ENCODE data around the gene EPS8.

EPS8 gene

DNA sequence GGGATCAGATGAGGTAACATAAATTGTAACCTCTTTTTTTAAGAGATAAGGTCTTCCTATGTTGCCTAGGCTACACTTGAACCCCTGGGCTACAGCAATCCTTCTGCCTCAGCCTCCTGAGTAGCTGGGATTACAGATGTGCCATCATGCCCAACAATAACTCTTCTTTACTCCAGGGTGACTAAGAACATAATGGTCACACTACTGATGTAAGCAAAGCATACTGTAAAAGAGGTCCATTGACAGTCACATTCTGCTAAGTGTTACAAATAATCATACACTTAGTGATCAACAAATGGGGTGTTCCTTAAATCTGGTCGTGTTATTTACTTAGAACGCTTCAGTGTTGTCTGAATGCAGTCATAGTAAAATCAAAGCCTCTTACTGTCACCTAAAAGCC lies 68.9 kb downstream of the EPS8 start:
- no CpG with 5 or more reads among the region's 2 CpGs for WGBS (ENCODE audit: insufficient coverage, insufficient read length)
- H3K27me3 ChIP-seq (ENCODE audit: control insufficient read depth, insufficient read depth, low read length): no peaks in the 10 kb centered on the region
- no peaks in the 10 kb centered on the region for H3K9me3 ChIP-seq (ENCODE audit: control insufficient read depth, insufficient read depth, low read length)
- no peak overlapping the region for H3K4me3 ChIP-seq (ENCODE audit: low read length)
- DNase-seq (ENCODE audit: low read depth, low spot score): no peak
- no peaks in the 10 kb centered on the region for H3K36me3 ChIP-seq (ENCODE audit: control insufficient read depth, insufficient read depth, low read length)
- no peaks in the 10 kb centered on the region for H3K4me1 ChIP-seq (ENCODE audit: control insufficient read depth, insufficient read depth, low read length)
- no peak overlapping the region for H3K27ac ChIP-seq (ENCODE audit: low read length)

DNA sequence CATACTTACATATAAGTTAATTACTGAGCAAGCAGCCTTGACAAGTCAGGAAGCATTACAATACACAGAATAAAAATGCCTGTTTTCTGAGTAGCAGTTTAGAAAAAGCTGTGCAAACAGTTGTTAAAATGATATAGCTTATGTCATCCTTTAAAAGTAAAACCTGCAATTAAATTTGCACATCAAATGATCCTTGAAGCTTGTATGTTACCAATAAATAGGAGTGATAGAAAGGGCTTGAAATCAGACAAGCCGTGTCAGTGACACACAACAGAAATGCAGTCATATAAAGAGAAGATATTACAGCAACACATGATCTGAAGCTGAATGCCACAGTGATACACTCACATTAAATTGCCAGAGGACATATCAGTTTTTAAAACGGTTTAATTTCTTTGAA lies 70.0 kb downstream of the EPS8 start:
- H3K4me1 ChIP-seq (ENCODE audit: control insufficient read depth, insufficient read depth, low read length): no peaks in the 10 kb centered on the region
- WGBS (ENCODE audit: insufficient coverage, insufficient read length): no CpG with 5 or more reads among the region's 2 CpGs
- no peaks in the 10 kb centered on the region for H3K36me3 ChIP-seq (ENCODE audit: control insufficient read depth, insufficient read depth, low read length)
- DNase-seq (ENCODE audit: low read depth, low spot score): no peak
- no peaks in the 10 kb centered on the region for H3K9me3 ChIP-seq (ENCODE audit: control insufficient read depth, insufficient read depth, low read length)
- H3K27me3 ChIP-seq (ENCODE audit: control insufficient read depth, insufficient read depth, low read length): no peaks in the 10 kb centered on the region
- H3K27ac ChIP-seq (ENCODE audit: low read length): no peak overlapping the region
- no peak overlapping the region for H3K4me3 ChIP-seq (ENCODE audit: low read length)

DNA sequence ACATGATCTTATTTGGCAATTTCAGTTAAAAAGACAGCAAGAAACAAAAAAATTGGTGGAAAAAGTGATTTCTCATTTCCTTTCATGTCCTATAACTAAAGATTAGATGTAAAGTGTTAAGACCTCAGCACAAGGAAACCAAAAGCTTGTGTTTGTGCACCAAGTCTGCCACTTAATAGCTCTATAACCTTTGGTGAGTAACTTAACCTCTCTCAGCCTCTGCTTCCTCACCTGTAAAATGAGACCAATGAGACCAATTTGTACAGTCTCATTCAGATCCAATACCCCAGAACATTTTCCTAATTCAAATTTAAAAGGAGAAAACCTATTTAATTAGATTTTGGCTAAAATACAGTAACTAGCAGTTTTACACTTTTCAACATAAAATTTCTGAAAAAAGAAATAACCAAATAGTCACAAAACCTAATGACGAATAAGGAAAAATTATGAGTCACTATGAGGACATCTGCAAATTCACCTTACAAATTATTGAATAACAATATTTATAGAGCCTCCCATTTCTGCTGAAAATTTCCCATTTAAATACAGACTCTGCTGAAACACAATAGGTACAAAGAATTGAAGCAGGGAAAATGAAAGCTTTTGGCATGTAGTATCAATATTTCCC lies 71.1 kb downstream of the EPS8 start:
- Histone ChIP-seq H3K9me3 (ENCODE audit: control insufficient read depth, insufficient read depth, low read length) (no peaks in the 10 kb centered on the region), H3K27ac (ENCODE audit: low read length) (no peak overlapping the region), H3K27me3 (ENCODE audit: control insufficient read depth, insufficient read depth, low read length) (no peaks in the 10 kb centered on the region), H3K36me3 (ENCODE audit: control insufficient read depth, insufficient read depth, low read length) (no peaks in the 10 kb centered on the region), H3K4me1 (ENCODE audit: control insufficient read depth, insufficient read depth, low read length) (no peaks in the 10 kb centered on the region), H3K4me3 (ENCODE audit: low read length) (no peak overlapping the region)
- WGBS (ENCODE audit: insufficient coverage, insufficient read length): no CpG with 5 or more reads among the region's 1 CpG
- DNase-seq (ENCODE audit: low read depth, low spot score): no peak

DNA sequence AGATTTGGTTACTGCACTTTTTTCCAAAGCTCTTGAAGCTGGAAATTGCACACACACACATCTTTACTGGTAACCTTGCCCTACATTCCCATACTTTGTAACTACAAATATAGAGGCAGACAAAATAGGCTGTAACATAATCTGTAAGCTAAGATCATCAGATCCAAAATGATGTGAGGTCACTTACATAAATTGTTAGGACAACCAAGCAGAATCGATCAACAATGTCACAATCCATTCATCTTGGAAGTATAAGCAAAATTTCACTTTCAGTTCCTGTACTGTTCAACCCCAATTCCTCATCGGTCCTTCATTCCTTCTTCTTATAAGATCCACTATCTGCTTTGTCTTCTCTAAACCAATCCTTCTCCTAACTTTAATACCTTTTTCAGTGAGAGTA lies 72.6 kb downstream of the EPS8 start:
- Histone ChIP-seq H3K27me3 (ENCODE audit: control insufficient read depth, insufficient read depth, low read length) (no peaks in the 10 kb centered on the region), H3K9me3 (ENCODE audit: control insufficient read depth, insufficient read depth, low read length) (no peaks in the 10 kb centered on the region), H3K27ac (ENCODE audit: low read length) (no peak overlapping the region), H3K4me1 (ENCODE audit: control insufficient read depth, insufficient read depth, low read length) (no peaks in the 10 kb centered on the region), H3K36me3 (ENCODE audit: control insufficient read depth, insufficient read depth, low read length) (no peaks in the 10 kb centered on the region), H3K4me3 (ENCODE audit: low read length) (no peak overlapping the region)
- DNase-seq (ENCODE audit: low read depth, low spot score): no peak
- 100% methylated on average over 1 of the region's 2 CpGs for WGBS (ENCODE audit: insufficient coverage, insufficient read length)

DNA sequence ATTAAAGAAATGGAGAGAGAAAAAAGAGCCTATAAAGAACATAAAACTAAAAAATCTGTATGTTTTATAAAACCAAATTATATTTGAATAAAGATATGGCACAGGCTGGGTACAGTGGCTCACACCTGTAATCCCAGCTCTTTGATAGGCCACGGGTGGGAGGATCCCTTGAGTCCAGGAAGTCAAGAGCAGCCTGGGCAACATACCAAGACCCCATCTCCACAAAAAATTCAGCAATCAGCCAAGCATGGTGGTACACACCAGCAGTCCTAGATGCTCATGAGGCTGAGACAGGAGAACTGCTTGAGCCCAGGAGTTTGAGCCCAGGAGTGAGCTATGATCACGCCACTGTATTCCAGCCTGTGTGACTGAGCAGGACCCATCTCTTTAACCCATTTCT lies 74.9 kb downstream of the EPS8 start:
- Histone ChIP-seq H3K27ac (ENCODE audit: low read length) (no peak overlapping the region), H3K36me3 (ENCODE audit: control insufficient read depth, insufficient read depth, low read length) (no peaks in the 10 kb centered on the region), H3K9me3 (ENCODE audit: control insufficient read depth, insufficient read depth, low read length) (no peaks in the 10 kb centered on the region), H3K4me1 (ENCODE audit: control insufficient read depth, insufficient read depth, low read length) (no peaks in the 10 kb centered on the region), H3K4me3 (ENCODE audit: low read length) (no peak overlapping the region), H3K27me3 (ENCODE audit: control insufficient read depth, insufficient read depth, low read length) (no peaks in the 10 kb centered on the region)
- DNase-seq (ENCODE audit: low read depth, low spot score): no peak
- no CpG with 5 or more reads among the region's 2 CpGs for WGBS (ENCODE audit: insufficient coverage, insufficient read length)

- Histone ChIP-seq H3K36me3 (ENCODE audit: control insufficient read depth, insufficient read depth, low read length) (no peaks in the 10 kb centered on the region), H3K4me1 (ENCODE audit: control insufficient read depth, insufficient read depth, low read length) (no peaks in the 10 kb centered on the region), H3K4me3 (ENCODE audit: low read length) (no peak overlapping the region), H3K9me3 (ENCODE audit: control insufficient read depth, insufficient read depth, low read length) (no peaks in the 10 kb centered on the region), H3K27me3 (ENCODE audit: control insufficient read depth, insufficient read depth, low read length) (no peaks in the 10 kb centered on the region), H3K27ac (ENCODE audit: low read length) (no peak overlapping the region)
- no peak for DNase-seq (ENCODE audit: low read depth, low spot score)
- no CpG with 5 or more reads among the region's 8 CpGs for WGBS (ENCODE audit: insufficient coverage, insufficient read length)
These were observed 76.1 kb downstream of the EPS8 start for GRCh38 chr12:15712823-15713660.

DNA sequence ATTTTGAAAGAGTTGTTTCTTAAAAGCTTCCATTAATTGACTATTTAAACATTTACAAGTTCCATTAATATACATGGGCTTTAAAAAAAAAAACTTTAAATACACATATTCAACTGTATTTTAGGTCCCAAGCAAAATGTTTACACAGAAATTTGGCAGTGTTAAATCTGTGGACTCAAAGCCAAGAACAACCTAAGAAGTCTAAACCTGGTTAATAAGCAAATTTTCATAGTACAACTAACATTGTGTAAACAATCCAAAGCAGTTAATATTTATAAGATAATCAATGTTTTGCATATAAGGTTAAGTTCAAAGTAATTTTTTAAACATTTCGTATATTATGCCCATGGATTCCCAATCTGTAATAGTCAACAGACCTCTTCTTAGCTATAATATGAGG lies 77.0 kb downstream of the EPS8 start:
- no peaks in the 10 kb centered on the region for H3K9me3 ChIP-seq (ENCODE audit: control insufficient read depth, insufficient read depth, low read length)
- H3K4me3 ChIP-seq (ENCODE audit: low read length): no peak overlapping the region
- H3K4me1 ChIP-seq (ENCODE audit: control insufficient read depth, insufficient read depth, low read length): no peaks in the 10 kb centered on the region
- H3K27me3 ChIP-seq (ENCODE audit: control insufficient read depth, insufficient read depth, low read length): no peaks in the 10 kb centered on the region
- no peaks in the 10 kb centered on the region for H3K36me3 ChIP-seq (ENCODE audit: control insufficient read depth, insufficient read depth, low read length)
- DNase-seq (ENCODE audit: low read depth, low spot score): no peak
- no peak overlapping the region for H3K27ac ChIP-seq (ENCODE audit: low read length)
- no CpG with 5 or more reads among the region's 1 CpG for WGBS (ENCODE audit: insufficient coverage, insufficient read length)

GRCh38 chr12:15710860-15711510 lies 78.2 kb downstream of the EPS8 start:
- Histone ChIP-seq H3K36me3 (ENCODE audit: control insufficient read depth, insufficient read depth, low read length) (no peaks in the 10 kb centered on the region), H3K27ac (ENCODE audit: low read length) (no peak overlapping the region), H3K27me3 (ENCODE audit: control insufficient read depth, insufficient read depth, low read length) (no peaks in the 10 kb centered on the region), H3K9me3 (ENCODE audit: control insufficient read depth, insufficient read depth, low read length) (no peaks in the 10 kb centered on the region), H3K4me1 (ENCODE audit: control insufficient read depth, insufficient read depth, low read length) (no peaks in the 10 kb centered on the region), H3K4me3 (ENCODE audit: low read length) (no peak overlapping the region)
- DNase-seq (ENCODE audit: low read depth, low spot score): no peak
- WGBS (ENCODE audit: insufficient coverage, insufficient read length): no CpG with 5 or more reads among the region's 4 CpGs

GRCh38 chr12:15709551-15709950 lies 79.6 kb downstream of the EPS8 start:
- Histone ChIP-seq H3K4me1 (ENCODE audit: control insufficient read depth, insufficient read depth, low read length) (no peaks in the 10 kb centered on the region), H3K27ac (ENCODE audit: low read length) (no peak overlapping the region), H3K9me3 (ENCODE audit: control insufficient read depth, insufficient read depth, low read length) (no peaks in the 10 kb centered on the region), H3K27me3 (ENCODE audit: control insufficient read depth, insufficient read depth, low read length) (no peaks in the 10 kb centered on the region), H3K36me3 (ENCODE audit: control insufficient read depth, insufficient read depth, low read length) (no peaks in the 10 kb centered on the region), H3K4me3 (ENCODE audit: low read length) (no peak overlapping the region)
- no CpG with 5 or more reads among the region's 6 CpGs for WGBS (ENCODE audit: insufficient coverage, insufficient read length)
- DNase-seq (ENCODE audit: low read depth, low spot score): no peak

- H3K36me3 ChIP-seq (ENCODE audit: control insufficient read depth, insufficient read depth, low read length): no peaks in the 10 kb centered on the region
- whole genome bisulfite sequencing (ENCODE audit: insufficient coverage, insufficient read length): no CpG with 5 or more reads among the region's 2 CpGs
- no peak overlapping the region for H3K27ac ChIP-seq (ENCODE audit: low read length)
- no peak overlapping the region for H3K4me3 ChIP-seq (ENCODE audit: low read length)
- no peaks in the 10 kb centered on the region for H3K9me3 ChIP-seq (ENCODE audit: control insufficient read depth, insufficient read depth, low read length)
- no peaks in the 10 kb centered on the region for H3K4me1 ChIP-seq (ENCODE audit: control insufficient read depth, insufficient read depth, low read length)
- no peaks in the 10 kb centered on the region for H3K27me3 ChIP-seq (ENCODE audit: control insufficient read depth, insufficient read depth, low read length)
- no peak for DNase-seq (ENCODE audit: low read depth, low spot score)
These were observed 80.7 kb downstream of the EPS8 start for GRCh38 chr12:15708396-15709076.
